ENCODE measurements around the gene KCNJ15.

Gene KCNJ15

DNA sequence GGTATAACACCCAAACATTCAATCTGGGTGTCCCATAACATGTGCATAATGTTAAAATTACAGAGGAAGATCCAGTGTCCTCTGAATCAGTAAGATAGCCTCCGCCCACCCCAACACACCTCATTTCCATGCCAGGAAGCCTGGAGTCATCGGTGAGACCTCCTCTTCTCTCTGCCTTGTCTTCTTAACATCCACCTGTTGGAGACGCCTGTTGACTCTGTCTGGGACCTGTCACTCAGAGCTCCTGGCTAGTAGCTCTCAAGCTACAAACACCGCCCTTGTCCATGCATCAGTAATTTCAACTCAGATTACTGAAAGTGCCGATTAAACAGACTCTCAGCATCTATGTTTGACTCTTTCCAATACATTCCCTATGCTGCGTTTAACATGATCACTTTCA, 27.4 kb downstream of the KCNJ15 start:
- DNase-seq (ENCODE audit: low spot score), result no peak
- TF ChIP-seq, protein P1, sequence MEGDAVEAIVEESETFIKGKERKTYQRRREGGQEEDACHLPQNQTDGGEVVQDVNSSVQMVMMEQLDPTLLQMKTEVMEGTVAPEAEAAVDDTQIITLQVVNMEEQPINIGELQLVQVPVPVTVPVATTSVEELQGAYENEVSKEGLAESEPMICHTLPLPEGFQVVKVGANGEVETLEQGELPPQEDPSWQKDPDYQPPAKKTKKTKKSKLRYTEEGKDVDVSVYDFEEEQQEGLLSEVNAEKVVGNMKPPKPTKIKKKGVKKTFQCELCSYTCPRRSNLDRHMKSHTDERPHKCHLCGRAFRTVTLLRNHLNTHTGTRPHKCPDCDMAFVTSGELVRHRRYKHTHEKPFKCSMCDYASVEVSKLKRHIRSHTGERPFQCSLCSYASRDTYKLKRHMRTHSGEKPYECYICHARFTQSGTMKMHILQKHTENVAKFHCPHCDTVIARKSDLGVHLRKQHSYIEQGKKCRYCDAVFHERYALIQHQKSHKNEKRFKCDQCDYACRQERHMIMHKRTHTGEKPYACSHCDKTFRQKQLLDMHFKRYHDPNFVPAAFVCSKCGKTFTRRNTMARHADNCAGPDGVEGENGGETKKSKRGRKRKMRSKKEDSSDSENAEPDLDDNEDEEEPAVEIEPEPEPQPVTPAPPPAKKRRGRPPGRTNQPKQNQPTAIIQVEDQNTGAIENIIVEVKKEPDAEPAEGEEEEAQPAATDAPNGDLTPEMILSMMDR (IDR thresholded peaks at IDR 0.05; ENCODE audit: extremely low read depth, insufficient read depth, missing control alignments), result no peak
- in situ Hi-C loops (cut with MboI; ENCODE audit: low pct_unique_long_range_greater_than_20kb, low sequenced_read_pairs, unreplicated experiment), result no loop called here

DNA sequence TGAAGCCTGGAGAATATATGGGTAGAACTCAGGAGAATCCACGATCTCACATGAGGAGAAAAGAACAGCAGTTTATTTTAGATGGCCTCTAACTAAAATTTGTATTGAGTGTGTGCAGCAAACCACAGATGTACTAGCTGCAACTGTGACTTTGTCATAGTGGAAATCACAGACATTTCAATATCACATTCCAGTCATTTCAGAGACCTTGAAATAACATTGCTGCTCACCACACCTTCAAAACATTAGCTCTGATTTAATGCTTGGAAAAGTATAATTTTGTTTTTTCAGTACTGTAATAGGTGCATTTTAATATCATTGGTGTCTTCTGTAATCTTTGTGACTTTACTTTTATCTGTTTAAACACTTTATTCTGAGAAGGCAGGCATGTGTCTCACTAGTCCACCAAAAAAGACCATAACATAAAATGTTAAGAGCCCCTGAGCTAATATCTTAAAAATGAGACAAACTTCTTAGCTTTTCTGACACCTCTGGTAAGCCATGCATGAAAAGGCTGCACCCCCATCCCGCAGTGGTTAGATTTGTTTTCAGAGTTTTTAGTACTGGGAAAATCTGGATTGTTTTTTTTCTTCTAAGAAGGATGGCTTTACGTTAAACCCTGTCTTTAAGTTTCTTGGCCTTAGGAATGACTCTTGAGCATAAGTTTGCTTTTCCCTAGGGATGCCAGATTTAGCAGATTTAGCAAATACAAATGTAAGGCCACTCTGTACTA, 30.1 kb downstream of the KCNJ15 start:
- TF ChIP-seq, protein P1 (IDR thresholded peaks at IDR 0.05; ENCODE audit: extremely low read depth, insufficient read depth, missing control alignments), result no peak
- in situ Hi-C loops (cut with MboI; ENCODE audit: low pct_unique_long_range_greater_than_20kb, low sequenced_read_pairs, unreplicated experiment), result no loop called here
- no peak for DNase-seq (ENCODE audit: low spot score)

DNA sequence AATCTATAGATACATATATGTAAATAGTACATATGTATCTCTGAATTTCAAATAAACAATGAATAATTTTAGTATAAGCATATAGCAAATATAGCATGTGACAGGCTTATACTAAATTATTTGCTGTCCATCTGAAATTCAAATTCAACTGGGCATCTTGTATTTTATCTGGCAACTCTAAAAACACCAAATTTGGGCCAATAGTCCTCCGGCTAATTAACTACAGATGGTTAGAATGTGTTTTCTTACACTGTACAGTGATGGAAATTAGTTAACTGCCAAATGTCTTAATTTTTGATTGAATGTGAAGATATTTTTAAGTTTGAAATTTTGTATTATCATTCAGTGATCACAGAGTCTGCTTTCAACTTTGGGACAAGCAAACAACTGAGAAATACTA, 30.7 kb downstream of the KCNJ15 start:
- TF ChIP-seq, protein P1 (IDR thresholded peaks at IDR 0.05; ENCODE audit: extremely low read depth, insufficient read depth, missing control alignments), result no peak
- in situ Hi-C loops (cut with MboI; ENCODE audit: low pct_unique_long_range_greater_than_20kb, low sequenced_read_pairs, unreplicated experiment), result no loop called here
- DNase-seq (ENCODE audit: low spot score), result no peak

DNA sequence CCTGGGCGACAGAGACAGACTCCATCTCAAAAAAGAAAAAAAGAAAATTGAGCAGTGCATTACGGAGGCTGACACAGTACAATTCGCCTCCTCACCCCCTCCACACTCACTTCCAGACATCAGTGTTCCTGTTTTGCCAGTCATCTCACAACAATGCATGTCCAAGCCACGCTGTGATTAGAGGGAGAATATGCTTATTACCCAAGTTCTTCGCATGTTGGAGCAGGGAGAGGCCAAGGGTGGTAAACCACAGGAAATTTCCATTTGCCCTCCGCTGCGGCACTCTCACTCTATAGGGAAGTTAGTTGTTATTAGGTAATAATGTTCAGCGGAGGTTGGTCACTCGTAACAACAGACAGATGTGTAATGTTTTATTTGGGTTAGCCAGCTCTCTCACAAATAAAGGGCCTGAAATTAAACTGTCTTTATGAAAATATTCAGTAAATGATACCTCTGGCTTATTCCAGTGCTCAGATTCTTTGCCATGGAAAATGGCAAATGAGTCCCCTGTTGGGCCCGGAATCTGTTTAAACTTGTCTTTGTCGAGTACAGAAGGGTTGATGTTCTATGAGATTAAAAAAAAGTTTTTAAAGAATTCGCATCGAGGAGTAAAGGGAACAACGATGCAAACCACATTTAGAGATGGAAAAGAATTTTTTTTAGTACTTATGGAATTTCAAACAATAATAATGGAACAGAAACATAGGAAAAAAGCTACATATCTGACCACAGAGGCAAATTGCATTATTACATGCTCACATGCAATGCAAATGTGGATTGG, 33.1 kb downstream of the KCNJ15 start:
- TF ChIP-seq, protein P1 (IDR thresholded peaks at IDR 0.05; ENCODE audit: extremely low read depth, insufficient read depth, missing control alignments), result no peak
- no peak for DNase-seq (ENCODE audit: low spot score)
- in situ Hi-C loops (cut with MboI; ENCODE audit: low pct_unique_long_range_greater_than_20kb, low sequenced_read_pairs, unreplicated experiment), result no loop called here

DNA sequence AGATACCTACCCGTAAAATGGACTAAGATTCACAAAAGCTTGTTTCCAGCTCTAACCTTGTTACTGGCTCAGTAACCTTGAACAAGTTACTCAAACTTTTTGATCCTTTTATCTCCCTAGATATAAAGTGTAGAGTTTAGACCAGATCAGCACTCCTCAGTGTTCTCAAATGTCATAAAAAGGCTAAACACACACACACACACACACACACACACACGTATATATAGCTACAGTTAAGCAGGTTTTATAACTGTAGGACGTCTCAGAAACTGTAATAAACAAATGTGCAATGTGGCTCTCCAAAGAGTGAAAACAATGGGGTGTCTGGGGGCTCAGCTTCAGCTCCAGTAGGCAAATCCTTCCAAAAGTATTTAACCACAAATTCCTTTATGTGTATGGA, 34.0 kb downstream of the KCNJ15 start:
- in situ Hi-C loops (cut with MboI; ENCODE audit: low pct_unique_long_range_greater_than_20kb, low sequenced_read_pairs, unreplicated experiment), result no loop called here
- DNase-seq (ENCODE audit: low spot score), result no peak
- TF ChIP-seq, protein P1 (IDR thresholded peaks at IDR 0.05; ENCODE audit: extremely low read depth, insufficient read depth, missing control alignments), result no peak

DNA sequence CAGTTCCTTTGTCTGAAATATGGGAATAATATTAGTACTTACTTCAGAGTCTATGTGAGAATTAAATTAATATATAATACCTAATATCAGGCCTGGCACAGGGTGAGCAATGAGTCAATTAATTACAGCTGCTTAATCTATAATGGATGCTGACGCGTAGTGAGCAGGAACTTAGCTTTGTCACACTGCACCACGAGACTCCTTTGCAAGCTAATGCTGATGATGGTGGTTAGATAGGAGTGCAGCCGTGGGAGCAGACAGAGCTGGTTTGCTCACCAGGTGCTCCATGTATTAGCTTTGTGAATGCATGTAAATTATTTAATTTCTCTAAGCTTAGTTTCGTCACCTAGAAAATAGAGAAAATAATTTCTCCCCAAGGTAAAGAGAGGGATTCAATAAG, 35.1 kb downstream of the KCNJ15 start:
- no peak for DNase-seq (ENCODE audit: low spot score)
- in situ Hi-C loops (cut with MboI; ENCODE audit: low pct_unique_long_range_greater_than_20kb, low sequenced_read_pairs, unreplicated experiment), result no loop called here
- TF ChIP-seq, protein P1 (IDR thresholded peaks at IDR 0.05; ENCODE audit: extremely low read depth, insufficient read depth, missing control alignments), result no peak
